ENCODE results near the gene GTF2F1.
"Not testable (repeated sequence)": the region's sequence is repeated elsewhere in the genome, so short reads cannot be mapped to it uniquely, and the experiment has no call there.

GTF2F1 gene, protein sequence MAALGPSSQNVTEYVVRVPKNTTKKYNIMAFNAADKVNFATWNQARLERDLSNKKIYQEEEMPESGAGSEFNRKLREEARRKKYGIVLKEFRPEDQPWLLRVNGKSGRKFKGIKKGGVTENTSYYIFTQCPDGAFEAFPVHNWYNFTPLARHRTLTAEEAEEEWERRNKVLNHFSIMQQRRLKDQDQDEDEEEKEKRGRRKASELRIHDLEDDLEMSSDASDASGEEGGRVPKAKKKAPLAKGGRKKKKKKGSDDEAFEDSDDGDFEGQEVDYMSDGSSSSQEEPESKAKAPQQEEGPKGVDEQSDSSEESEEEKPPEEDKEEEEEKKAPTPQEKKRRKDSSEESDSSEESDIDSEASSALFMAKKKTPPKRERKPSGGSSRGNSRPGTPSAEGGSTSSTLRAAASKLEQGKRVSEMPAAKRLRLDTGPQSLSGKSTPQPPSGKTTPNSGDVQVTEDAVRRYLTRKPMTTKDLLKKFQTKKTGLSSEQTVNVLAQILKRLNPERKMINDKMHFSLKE

GRCh38 chr19:6393074-6393982 lies at the start of gene GTF2F1:
GTF2F1 (minus strand) TSS chr19:6393164; CDS start chr19:6392995, 169 bp downstream.
- peak; percentile 93 for DNase-seq (ENCODE audit: low read depth)

GRCh38 chr19:6442087-6442688 lies 49.2 kb upstream of the GTF2F1 start:
- no peak for DNase-seq (ENCODE audit: low read depth)

- no peak for DNase-seq (ENCODE audit: low read depth)
These were observed 47.9 kb upstream of the GTF2F1 start for GRCh38 chr19:6440905-6441304.

DNA sequence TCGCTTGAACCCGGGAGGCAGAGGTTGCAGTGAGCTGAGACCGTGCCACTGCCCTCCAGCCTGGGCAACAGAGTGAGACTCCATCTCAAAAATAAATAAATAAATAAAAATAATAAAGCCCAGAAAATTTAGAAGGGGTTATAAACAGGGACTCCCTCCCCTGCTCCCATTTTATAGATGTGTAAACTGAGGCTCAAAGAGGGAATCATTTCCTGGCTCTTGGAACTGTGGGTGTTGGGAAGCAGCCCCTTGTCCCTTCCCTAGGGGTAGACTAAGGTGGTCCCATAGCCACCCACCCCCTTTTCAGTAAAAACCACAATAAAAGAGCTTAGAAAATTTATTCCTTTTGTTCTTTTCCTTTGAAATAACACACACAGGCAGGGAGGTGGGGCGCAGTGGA lies 46.8 kb upstream of the GTF2F1 start:
- no peak for DNase-seq (ENCODE audit: low read depth)

DNA sequence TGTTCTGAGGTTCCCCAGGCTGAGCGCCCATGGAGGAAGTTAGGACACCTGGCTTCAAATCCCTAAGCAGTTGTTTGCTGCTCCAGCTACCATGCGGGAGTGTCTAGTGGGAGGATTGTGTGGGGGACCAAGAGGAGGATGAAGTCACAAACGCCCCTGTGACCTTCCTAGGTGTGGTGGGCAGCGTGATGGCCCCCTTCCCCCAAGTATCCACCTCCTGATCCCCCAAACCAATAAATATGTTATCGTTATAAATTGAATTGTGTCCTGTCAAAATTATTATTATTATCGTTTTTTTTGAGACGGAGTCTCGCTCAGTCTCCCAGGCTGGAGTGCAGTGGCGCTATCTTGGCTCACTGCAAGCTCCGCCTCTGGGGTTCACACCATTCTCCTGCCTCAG lies 40.7 kb upstream of the GTF2F1 start, which contains the start of gene SLC25A41:
TSS of gene SLC25A41 (minus strand) at position 101 of the 400 bp plus-strand sequence. CDS start at position 31, 70 bp downstream.
- no peak for DNase-seq (ENCODE audit: low read depth)

GRCh38 chr19:6433165-6433564 lies 40.2 kb upstream of the GTF2F1 start:
- DNase-seq (ENCODE audit: low read depth): no peak

GRCh38 chr19:6431891-6432290 lies 38.9 kb upstream of the GTF2F1 start:
- DNase-seq (ENCODE audit: low read depth): no peak

GRCh38 chr19:6429419-6430221 lies 36.7 kb upstream of the GTF2F1 start:
- DNase-seq (ENCODE audit: low read depth): no peak

DNA sequence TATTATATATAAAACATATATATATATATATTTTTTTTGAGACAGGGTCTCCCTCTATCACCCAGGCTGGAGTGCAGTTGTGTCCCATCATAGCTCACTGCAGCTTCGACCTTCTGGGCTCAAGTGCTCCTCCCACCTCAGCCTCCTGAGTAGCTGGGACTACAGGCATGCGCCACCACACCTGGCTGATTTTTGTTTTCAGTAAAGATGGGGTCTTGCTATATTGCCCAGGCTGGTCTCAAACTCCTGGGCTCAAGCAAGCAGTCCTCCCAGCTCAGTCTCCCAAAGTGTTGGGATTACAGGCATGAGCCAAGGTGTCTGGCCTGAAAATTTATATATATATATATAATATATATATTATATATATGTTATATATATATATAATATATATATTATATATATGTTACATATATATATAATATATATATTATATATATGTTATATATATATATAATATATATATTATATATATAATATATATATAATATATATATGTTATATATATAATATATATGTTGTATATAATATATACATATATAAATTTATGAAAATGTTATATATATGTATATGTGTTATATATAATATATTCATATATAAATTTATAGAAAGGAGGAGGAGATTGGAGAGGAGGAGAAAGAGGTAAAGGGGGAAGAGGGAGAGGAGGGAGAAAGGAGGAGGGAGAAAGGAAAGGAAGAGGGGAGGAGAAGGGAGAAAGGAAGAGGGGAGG lies 35.9 kb upstream of the GTF2F1 start:
- not testable (repeated sequence) for DNase-seq (ENCODE audit: low read depth)

DNA sequence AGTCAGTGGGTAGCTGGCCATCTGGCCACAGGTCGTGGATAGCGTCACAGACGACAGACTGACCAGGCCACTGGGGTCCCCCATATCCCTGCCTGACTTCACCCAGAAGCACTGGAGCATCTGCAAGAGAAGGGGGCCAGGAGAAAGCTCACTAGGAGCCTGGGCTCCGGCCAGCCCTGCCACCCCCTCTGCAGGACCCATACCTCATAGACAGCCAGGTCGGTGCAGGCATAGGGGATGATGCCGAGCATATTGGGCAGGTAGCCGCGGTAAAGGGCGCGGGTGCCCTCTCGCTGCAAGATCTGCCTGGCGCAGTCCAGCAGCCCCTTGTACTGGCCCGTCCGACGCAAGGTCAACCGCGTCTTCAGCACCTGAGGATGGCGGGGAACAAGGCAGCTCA lies 34.2 kb upstream of the GTF2F1 start:
- DNase-seq (ENCODE audit: low read depth): no peak

- no peak for DNase-seq (ENCODE audit: low read depth)
These were observed 33.0 kb upstream of the GTF2F1 start for GRCh38 chr19:6425732-6426620.

DNA sequence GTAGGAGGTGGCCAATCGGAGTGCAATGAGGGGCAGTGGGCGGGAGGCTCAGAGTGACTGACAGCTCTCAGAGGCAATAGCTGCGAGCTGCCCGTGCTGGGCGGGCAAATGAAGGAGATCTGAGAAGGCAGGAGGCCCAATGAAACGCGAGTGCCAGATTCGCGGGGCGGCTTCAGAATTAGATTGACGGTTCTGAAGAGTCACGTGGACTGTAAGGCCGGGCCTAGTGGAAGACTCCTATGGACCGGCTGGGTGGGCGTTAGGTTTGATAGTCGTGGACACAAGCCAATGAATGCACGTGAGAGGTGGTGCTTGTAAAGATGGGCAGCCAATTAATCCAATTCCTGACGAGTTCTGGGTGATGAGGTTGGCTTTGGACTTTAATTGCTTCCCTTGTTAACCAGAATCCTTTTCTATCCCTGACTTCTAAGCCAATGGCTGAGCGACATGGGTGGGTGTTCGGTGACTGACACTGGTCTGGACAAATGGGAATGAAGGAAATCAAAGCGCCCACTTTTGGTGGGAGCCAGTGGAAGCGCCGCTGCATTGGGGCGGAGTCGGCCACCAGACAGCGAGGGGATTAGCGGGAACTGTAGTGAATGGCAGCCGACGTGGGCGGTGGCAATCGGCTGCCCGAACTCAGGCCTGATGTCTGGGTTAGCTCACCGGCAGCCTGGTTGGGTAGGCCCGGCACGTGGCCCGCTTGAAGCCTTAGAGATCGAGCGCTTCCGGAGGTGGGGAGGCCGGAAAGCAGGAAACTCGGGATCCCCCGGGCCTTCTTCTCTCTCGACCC lies 32.2 kb upstream of the GTF2F1 start:
- DNase-seq (ENCODE audit: low read depth): peak; percentile 98

DNA sequence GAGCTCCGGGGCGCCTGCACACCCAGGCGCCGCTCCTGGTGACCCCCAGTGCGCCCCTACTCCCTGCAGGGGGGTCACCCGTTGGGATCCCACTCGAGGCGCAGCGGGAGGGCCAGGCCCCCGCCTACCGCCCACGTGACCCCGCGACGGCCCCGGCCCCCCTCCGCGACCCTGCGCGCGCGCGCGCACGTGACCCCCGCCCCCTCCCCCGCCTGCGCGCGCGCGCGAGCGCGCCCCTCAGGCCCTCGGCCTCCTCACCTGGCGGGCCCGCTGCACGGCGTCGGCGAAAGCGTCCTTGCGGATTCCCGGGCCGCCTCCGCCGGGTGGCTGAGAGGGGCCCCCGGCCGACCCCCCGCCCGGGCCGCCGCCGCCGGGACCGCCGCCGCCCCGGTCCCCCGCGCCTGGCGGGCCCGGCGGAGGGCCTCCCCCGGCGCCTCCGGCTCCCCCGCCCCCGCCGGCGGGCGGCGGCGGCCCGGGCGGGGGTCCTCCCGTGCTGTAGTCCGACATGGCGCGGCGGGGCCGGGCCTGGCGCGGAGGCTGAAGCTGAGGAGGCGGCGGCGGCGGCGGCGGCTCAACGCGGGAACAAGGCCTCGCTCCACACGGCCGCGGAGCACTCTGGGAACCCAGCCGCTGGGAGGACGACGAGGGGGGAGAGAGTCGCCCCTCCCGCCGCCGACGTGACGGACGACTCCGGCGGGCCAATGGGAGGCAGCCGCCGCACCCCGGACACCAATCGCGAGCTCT lies 31.4 kb upstream of the GTF2F1 start, which contains the start of gene KHSRP:
TSS of gene KHSRP (minus strand) at position 617 of the 744 bp plus-strand sequence. CDS start at position 507, 110 bp downstream.
- no peak for DNase-seq (ENCODE audit: low read depth)

GRCh38 chr19:6423499-6424194 lies 30.7 kb upstream of the GTF2F1 start:
- peak; percentile 26 for DNase-seq (ENCODE audit: low read depth)

GRCh38 chr19:6421075-6422014 lies 28.4 kb upstream of the GTF2F1 start:
- DNase-seq (ENCODE audit: low read depth): no peak

GRCh38 chr19:6418562-6418932 lies 25.6 kb upstream of the GTF2F1 start:
- DNase-seq (ENCODE audit: low read depth): no peak
